22Rv1 (cell line): Measurements from ENCODE around the gene IKZF1.

Experiments
- CTCF ChIP-seq: fragments of 450-650 bp; IDR thresholded peaks from 2 replicates; pipeline ENCODE4 v1.5.1; 2017; ENCODE audit warnings: mild to moderate bottlenecking
- ZFX ChIP-seq: fragments of 450-650 bp; IDR thresholded peaks from 2 replicates; pipeline ENCODE4 v1.6.1; 2017; ENCODE audit warnings: antibody characterized with exemption, borderline replicate concordance

GRCh38 chr7:50393547-50394252 is 89.2 kb downstream of the IKZF1 start:
- TF ChIP-seq CTCF = no peak
- TF ChIP-seq ZFX = no peak
